Tibial nerve (tissue), 4 donors: Measurements from ENCODE around the gene TMEM213.

Experiments used
- CTCF ChIP-seq, 5 experiments: fragments of 200-600 bp in 3 of 5; fragments of 450-650 bp in 2 of 5; sonication (generic) in 3 of 5; IDR thresholded peaks; one replicate each; pipeline ENCODE4 v1.5.1; 2016 to 2019; ENCODE audit warnings: antibody characterized with exemption in 5 of 5, mild to moderate bottlenecking in 3 of 5, moderate library complexity in 2 of 5
- EP300 ChIP-seq, 2 donors: sonication (generic); formaldehyde crosslinking; IDR thresholded peaks; one replicate each; pipeline ENCODE4 v1.6.1; 2017; ENCODE audit warnings: antibody characterized with exemption in 2 of 2, mild to moderate bottlenecking in 1 of 2
- POLR2A ChIP-seq, 2 donors: fragments of 450-650 bp; IDR thresholded peaks; one replicate each; pipeline ENCODE4 v1.6.1; 2017; ENCODE audit warnings: antibody characterized with exemption in 2 of 2, mild to moderate bottlenecking in 2 of 2, moderate library complexity in 2 of 2

GRCh38 chr7:138753610-138754009 is 44.2 kb upstream of the TMEM213 start:
- TF ChIP-seq EP300 (IDR thresholded peaks at IDR 0.05) (no peak), POLR2A (IDR thresholded peaks at IDR 0.05) (no peak), CTCF (IDR thresholded peaks at IDR 0.05) (no peak)
